Glutamatergic neuron (in vitro differentiated cells): Measurements from ENCODE around the gene COL13A1. TPM values are rescaled to one million over a fixed set of nuclear protein-coding genes. Genes with fewer than 3 reads are reported as not detected.

Source experiments
- DNase-seq: peaks from one replicate; pipeline ENCODE4 v3.0.0; 2022
- H3K27ac Mint-ChIP-seq: one replicate; pipeline ENCODE4 v1.8.0; 2020; ENCODE audit warnings: mild to moderate bottlenecking, mixed read lengths, inconsistent platforms; ENCODE audit not compliant: unreplicated experiment
- H3K27me3 Mint-ChIP-seq: one replicate; pipeline ENCODE4 v1.8.0; 2020; ENCODE audit warnings: mild to moderate bottlenecking, moderate library complexity, mixed read lengths, inconsistent platforms; ENCODE audit not compliant: unreplicated experiment
- H3K36me3 Mint-ChIP-seq: one replicate; pipeline ENCODE4 v1.8.0; 2020; ENCODE audit warnings: mild to moderate bottlenecking, mixed read lengths, inconsistent platforms; ENCODE audit not compliant: unreplicated experiment
- H3K4me1 Mint-ChIP-seq: one replicate; pipeline ENCODE4 v1.8.0; 2020; ENCODE audit warnings: mild to moderate bottlenecking, low read depth, mixed read lengths, inconsistent platforms; ENCODE audit not compliant: unreplicated experiment
- H3K4me3 Mint-ChIP-seq: one replicate; pipeline ENCODE4 v1.8.0; 2020; ENCODE audit warnings: mild to moderate bottlenecking, mixed read lengths, inconsistent platforms; ENCODE audit not compliant: unreplicated experiment
- H3K9me3 Mint-ChIP-seq: one replicate; pipeline ENCODE4 v1.8.0; 2020; ENCODE audit warnings: mild to moderate bottlenecking, moderate library complexity, mixed read lengths, inconsistent platforms; ENCODE audit not compliant: unreplicated experiment
- total RNA-seq: library from RNA; stranded (reverse); fragmentation: NEBNext Ultra II Directional; extraction: Animal tissue kit (Norgen Biotek cat#: 25700); gene quantifications from one replicate; pipeline ENCODE4 v1.2.1, GENCODE V29; 2021; ENCODE audit not compliant: unreplicated experiment
- TF ChIP-seq, protein P1 (sequence below): fragments of 200-600 bp; sonication (generic); IDR thresholded peaks from one replicate; pipeline ENCODE4 v1.5.0; 2021; ENCODE audit not compliant: partially characterized antibody, unreplicated experiment

COL13A1 gene
- total RNA-seq, 1 donor from 2014 or later: 8.5 TPM

GRCh38 chr10:69888882-69889584, 87.3 kb downstream of the COL13A1 start:
- H3K9me3 Mint-ChIP-seq: peaks cover 14% of the 10 kb centered on the region
- no peak overlapping the region for H3K27ac Mint-ChIP-seq
- peaks cover 5% of the 10 kb centered on the region for H3K36me3 Mint-ChIP-seq
- DNase-seq: no peak
- H3K4me3 Mint-ChIP-seq: no peak overlapping the region
- TF ChIP-seq, protein P1, sequence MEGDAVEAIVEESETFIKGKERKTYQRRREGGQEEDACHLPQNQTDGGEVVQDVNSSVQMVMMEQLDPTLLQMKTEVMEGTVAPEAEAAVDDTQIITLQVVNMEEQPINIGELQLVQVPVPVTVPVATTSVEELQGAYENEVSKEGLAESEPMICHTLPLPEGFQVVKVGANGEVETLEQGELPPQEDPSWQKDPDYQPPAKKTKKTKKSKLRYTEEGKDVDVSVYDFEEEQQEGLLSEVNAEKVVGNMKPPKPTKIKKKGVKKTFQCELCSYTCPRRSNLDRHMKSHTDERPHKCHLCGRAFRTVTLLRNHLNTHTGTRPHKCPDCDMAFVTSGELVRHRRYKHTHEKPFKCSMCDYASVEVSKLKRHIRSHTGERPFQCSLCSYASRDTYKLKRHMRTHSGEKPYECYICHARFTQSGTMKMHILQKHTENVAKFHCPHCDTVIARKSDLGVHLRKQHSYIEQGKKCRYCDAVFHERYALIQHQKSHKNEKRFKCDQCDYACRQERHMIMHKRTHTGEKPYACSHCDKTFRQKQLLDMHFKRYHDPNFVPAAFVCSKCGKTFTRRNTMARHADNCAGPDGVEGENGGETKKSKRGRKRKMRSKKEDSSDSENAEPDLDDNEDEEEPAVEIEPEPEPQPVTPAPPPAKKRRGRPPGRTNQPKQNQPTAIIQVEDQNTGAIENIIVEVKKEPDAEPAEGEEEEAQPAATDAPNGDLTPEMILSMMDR: no peak
- peaks cover 12% of the 10 kb centered on the region for H3K27me3 Mint-ChIP-seq
- H3K4me1 Mint-ChIP-seq: peaks cover 13% of the 10 kb centered on the region

DNA sequence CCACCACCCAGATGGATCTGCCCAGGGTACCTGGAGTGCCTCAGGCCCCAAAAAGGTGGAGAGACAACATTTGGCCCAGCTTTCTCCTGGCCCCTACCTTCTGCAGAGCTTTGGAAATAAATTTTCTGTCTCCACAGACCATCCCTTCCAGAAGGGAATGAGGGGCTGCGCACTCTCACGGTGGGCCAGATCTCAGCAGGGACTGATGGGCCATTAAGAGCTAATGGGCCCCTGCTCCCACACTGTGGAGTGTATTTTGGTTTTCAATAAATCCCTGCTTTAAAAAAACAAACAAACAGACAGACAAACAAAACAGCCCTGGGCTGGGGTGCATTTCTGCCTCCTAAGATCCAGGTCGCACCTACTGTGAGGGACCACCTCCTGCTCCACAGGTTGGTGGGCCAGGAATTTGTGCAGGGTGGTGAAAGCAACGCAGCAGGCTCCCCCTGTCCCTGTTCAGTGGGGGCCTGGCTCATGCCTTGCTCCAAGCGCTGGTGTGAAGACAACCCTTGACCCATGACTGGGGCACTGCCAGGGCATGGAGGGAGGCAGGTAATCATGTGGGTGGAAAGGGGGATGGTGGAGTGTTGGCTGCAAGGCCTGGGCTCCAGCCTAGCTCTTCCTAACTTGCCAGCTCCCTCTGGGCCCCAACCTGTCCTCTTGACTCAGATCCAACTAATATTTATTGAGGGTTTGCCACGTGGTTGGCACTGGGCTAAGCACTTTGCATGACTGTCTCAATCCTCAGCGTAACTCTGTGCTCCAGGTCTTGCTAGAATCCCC, 88.5 kb downstream of the COL13A1 start:
- DNase-seq: no peak
- Mint-ChIP-seq H3K36me3 (peaks cover 1% of the 10 kb centered on the region), H3K4me3 (no peak overlapping the region), H3K27ac (no peak overlapping the region), H3K9me3 (peaks cover 14% of the 10 kb centered on the region), H3K4me1 (peaks cover 10% of the 10 kb centered on the region), H3K27me3 (peaks cover 12% of the 10 kb centered on the region)
- TF ChIP-seq, protein P1: no peak

- TF ChIP-seq, protein P1: no peak
- peaks cover 14% of the 10 kb centered on the region for H3K27me3 Mint-ChIP-seq
- no peak overlapping the region for H3K4me3 Mint-ChIP-seq
- no peaks in the 10 kb centered on the region for H3K36me3 Mint-ChIP-seq
- peaks cover 19% of the 10 kb centered on the region for H3K4me1 Mint-ChIP-seq
- no peak for DNase-seq
- H3K27ac Mint-ChIP-seq: no peak overlapping the region
- peaks cover 12% of the 10 kb centered on the region for H3K9me3 Mint-ChIP-seq
These were observed 89.4 kb downstream of the COL13A1 start for GRCh38 chr10:69891057-69891617.

DNA sequence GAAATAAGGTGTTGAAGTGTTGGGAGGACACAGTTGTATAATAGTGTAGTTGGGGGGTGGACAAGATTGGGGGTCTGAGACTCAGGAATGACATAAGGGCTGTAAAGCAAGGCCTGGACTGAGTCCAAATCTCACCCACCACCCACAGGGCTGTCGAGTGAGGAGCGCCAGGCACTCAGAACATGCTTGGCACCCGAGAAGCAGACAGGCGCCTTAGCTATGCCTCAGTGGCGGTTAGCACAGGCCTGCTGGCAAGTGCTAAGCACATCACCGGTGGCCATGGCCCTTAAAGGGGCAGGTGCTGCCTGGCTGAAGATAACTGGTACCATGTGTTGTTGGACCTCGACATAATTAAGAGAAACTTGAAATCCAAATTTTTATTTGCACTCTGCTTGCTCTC, 90.7 kb downstream of the COL13A1 start:
- TF ChIP-seq, protein P1: no peak
- no peak for DNase-seq
- Mint-ChIP-seq H3K36me3 (no peaks in the 10 kb centered on the region), H3K27ac (no peak overlapping the region), H3K27me3 (peaks cover 10% of the 10 kb centered on the region), H3K9me3 (peaks cover 13% of the 10 kb centered on the region), H3K4me1 (peaks cover 29% of the 10 kb centered on the region), H3K4me3 (no peak overlapping the region)
